ENCODE results near the gene TPST2.

DNA sequence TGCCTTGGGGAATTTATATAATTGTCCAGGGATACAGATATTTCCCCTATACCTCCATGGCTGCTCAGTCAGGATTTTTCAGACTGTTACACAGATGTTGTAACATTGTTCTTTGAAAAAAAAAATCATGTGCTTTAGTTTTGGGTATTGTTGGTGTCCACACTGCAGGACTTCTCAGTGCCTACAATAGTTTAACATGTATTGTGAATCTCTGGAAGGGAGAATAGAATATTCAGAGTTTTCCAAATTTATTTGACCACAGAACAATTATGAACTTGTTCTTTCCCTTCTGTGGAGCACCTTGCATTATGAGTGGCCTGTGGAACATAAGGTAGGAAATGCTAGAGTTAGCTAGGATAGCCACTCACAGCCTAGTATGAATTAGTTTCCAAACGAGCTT is 46.4 kb upstream of the TPST2 start:
- TF ChIP-seq, protein P1, sequence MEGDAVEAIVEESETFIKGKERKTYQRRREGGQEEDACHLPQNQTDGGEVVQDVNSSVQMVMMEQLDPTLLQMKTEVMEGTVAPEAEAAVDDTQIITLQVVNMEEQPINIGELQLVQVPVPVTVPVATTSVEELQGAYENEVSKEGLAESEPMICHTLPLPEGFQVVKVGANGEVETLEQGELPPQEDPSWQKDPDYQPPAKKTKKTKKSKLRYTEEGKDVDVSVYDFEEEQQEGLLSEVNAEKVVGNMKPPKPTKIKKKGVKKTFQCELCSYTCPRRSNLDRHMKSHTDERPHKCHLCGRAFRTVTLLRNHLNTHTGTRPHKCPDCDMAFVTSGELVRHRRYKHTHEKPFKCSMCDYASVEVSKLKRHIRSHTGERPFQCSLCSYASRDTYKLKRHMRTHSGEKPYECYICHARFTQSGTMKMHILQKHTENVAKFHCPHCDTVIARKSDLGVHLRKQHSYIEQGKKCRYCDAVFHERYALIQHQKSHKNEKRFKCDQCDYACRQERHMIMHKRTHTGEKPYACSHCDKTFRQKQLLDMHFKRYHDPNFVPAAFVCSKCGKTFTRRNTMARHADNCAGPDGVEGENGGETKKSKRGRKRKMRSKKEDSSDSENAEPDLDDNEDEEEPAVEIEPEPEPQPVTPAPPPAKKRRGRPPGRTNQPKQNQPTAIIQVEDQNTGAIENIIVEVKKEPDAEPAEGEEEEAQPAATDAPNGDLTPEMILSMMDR (IDR thresholded peaks at IDR 0.05; ENCODE audit: poor library complexity), result no peak
- no peak for TF ChIP-seq EZH2 (IDR thresholded peaks at IDR 0.05; ENCODE audit: borderline replicate concordance)
- TF ChIP-seq EZH2phosphoT487 (IDR thresholded peaks at IDR 0.05; ENCODE audit: low read depth, severe bottlenecking, unreplicated experiment), result no peak

All from hepatocyte (in vitro differentiated cells).